ENCODE results near the gene CHRNE. TPM values are rescaled to one million over a fixed set of nuclear protein-coding genes. Genes with fewer than 3 reads are reported as not detected.

The CHRNE gene
- polyA plus RNA-seq, 1 donor (not counting 4 experiments of a cell fraction or from before 2014, with no cell fraction given): 0.04 TPM

DNA sequence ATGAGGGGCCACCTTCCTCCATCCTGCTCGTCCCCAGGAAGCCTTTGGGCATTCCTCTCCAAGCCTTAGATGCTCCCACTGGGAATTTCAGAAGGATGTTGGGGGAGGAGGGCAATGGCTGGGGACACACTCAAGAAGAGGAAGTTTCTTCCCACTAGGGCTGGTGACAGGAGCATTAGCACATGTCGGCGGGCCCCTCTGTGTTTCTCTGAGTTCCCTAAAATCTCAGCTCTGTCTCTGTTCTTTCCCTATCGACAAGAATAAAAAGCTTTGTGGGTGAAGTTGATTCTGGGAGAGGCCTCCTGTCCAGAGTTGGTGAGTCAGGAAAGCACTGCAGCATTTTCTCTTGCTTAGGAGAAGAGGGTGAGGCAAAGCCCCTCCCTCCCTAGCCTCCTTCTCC lies 23.3 kb downstream of the CHRNE start:
- H3K27me3 ChIP-seq (ENCODE audit: control insufficient read depth, extremely low read depth, insufficient read depth, low read length): no peaks in the 10 kb centered on the region
- H3K9me1 ChIP-seq (ENCODE audit: control insufficient read depth, extremely low read depth, insufficient read depth, low read length): no peaks in the 10 kb centered on the region
- H3K79me2 ChIP-seq (ENCODE audit: control insufficient read depth, insufficient read depth, low read length): peaks cover 50% of the 10 kb centered on the region
- TF ChIP-seq, protein P1, sequence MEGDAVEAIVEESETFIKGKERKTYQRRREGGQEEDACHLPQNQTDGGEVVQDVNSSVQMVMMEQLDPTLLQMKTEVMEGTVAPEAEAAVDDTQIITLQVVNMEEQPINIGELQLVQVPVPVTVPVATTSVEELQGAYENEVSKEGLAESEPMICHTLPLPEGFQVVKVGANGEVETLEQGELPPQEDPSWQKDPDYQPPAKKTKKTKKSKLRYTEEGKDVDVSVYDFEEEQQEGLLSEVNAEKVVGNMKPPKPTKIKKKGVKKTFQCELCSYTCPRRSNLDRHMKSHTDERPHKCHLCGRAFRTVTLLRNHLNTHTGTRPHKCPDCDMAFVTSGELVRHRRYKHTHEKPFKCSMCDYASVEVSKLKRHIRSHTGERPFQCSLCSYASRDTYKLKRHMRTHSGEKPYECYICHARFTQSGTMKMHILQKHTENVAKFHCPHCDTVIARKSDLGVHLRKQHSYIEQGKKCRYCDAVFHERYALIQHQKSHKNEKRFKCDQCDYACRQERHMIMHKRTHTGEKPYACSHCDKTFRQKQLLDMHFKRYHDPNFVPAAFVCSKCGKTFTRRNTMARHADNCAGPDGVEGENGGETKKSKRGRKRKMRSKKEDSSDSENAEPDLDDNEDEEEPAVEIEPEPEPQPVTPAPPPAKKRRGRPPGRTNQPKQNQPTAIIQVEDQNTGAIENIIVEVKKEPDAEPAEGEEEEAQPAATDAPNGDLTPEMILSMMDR (optimal IDR thresholded peaks at IDR 0.05 in 1 of 3, IDR thresholded peaks at IDR 0.05 in 1 of 3, conservative IDR thresholded peaks at IDR 0.05 in 1 of 3; ENCODE audit: extremely low read depth in 1 of 3, insufficient read depth in 2 of 3, low read length in 3 of 3): no peak
- no peak for TF ChIP-seq EZH2 (IDR thresholded peaks at IDR 0.05; ENCODE audit: low read length)
- no peak overlapping the region for H3K27ac ChIP-seq (ENCODE audit: control insufficient read depth, insufficient read depth, low read length)
- FAIRE-seq (no peak), DNase-seq (ENCODE audit: low read depth, low spot score) (no peak)
- peaks cover 13% of the 10 kb centered on the region for H3K4me1 ChIP-seq (ENCODE audit: control insufficient read depth, extremely low read depth, insufficient read depth, low read length)
- no peak overlapping the region for H2AFZ ChIP-seq (ENCODE audit: control insufficient read depth, low read length)
- H3K36me3 ChIP-seq (ENCODE audit: control insufficient read depth in 2 of 2, extremely low read depth in 1 of 2, insufficient read depth in 2 of 2, low read length in 2 of 2): peaks cover 44 to 51% of the 10 kb centered on the region in 2 experiments
- H3K4me2 ChIP-seq (ENCODE audit: control insufficient read depth, extremely low read depth, insufficient read depth, low read depth, low read length): no peak overlapping the region
- dilution Hi-C loops (cut with MboI; ENCODE audit: extremely low pct_ligation_motif_present, low sequenced_read_pairs): no loop called here
- no peaks in the 10 kb centered on the region for H4K20me1 ChIP-seq (ENCODE audit: control insufficient read depth, extremely low read depth, insufficient read depth, low read length)
- no peak overlapping the region for H3K9ac ChIP-seq (ENCODE audit: control insufficient read depth, extremely low read depth, insufficient read depth, low read length)
- no peak overlapping the region for H3K4me3 ChIP-seq (ENCODE audit: control insufficient read depth in 2 of 3, extremely low read depth in 1 of 3, insufficient read depth in 2 of 3, low read depth in 1 of 3, low read length in 3 of 3)
- H3K9me3 ChIP-seq (ENCODE audit: control insufficient read depth, low read depth, low read length): no peaks in the 10 kb centered on the region

DNA sequence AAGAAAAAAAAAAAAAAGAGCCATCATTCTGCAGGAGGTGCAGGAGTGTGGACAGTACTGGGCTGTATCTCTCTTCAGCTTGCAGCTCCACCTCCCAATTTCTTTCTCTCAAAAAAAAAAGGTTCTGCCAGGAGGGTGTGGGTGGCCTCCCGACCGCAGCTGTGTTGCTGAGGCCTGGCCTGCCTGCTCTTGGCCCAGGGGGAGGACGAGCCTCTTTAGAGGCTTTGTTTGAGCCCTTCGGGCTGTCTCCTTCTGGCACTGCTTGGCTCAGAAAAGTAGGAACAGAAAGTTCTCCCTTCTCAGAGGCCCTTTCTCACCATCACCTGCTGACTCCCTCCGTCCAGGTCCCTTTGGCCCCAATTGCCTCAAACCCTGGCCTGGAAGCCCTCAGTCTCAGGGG lies 25.8 kb downstream of the CHRNE start:
- Histone ChIP-seq H3K9me1 (ENCODE audit: control insufficient read depth, extremely low read depth, insufficient read depth, low read length) (no peaks in the 10 kb centered on the region), H3K27ac (ENCODE audit: control insufficient read depth, insufficient read depth, low read length) (no peak overlapping the region), H3K9ac (ENCODE audit: control insufficient read depth, extremely low read depth, insufficient read depth, low read length) (no peak overlapping the region), H3K4me1 (ENCODE audit: control insufficient read depth, extremely low read depth, insufficient read depth, low read length) (peaks cover 13% of the 10 kb centered on the region), H3K4me3 (ENCODE audit: control insufficient read depth in 2 of 3, extremely low read depth in 1 of 3, insufficient read depth in 2 of 3, low read depth in 1 of 3, low read length in 3 of 3) (no peak overlapping the region), H3K9me3 (ENCODE audit: control insufficient read depth, low read depth, low read length) (no peaks in the 10 kb centered on the region), H3K36me3 (ENCODE audit: control insufficient read depth in 2 of 2, extremely low read depth in 1 of 2, insufficient read depth in 2 of 2, low read length in 2 of 2) (peaks cover 39 to 45% of the 10 kb centered on the region in 2 experiments), H3K27me3 (ENCODE audit: control insufficient read depth, extremely low read depth, insufficient read depth, low read length) (no peaks in the 10 kb centered on the region), H3K79me2 (ENCODE audit: control insufficient read depth, insufficient read depth, low read length) (peaks cover 60% of the 10 kb centered on the region), H3K4me2 (ENCODE audit: control insufficient read depth, extremely low read depth, insufficient read depth, low read depth, low read length) (no peak overlapping the region), H4K20me1 (ENCODE audit: control insufficient read depth, extremely low read depth, insufficient read depth, low read length) (peaks cover 4% of the 10 kb centered on the region), H2AFZ (ENCODE audit: control insufficient read depth, low read length) (no peak overlapping the region)
- TF ChIP-seq EZH2 (IDR thresholded peaks at IDR 0.05; ENCODE audit: low read length): no peak
- TF ChIP-seq, protein P1 (optimal IDR thresholded peaks at IDR 0.05 in 1 of 3, IDR thresholded peaks at IDR 0.05 in 1 of 3, conservative IDR thresholded peaks at IDR 0.05 in 1 of 3; ENCODE audit: extremely low read depth in 1 of 3, insufficient read depth in 2 of 3, low read length in 3 of 3): no peak
- DNase-seq (ENCODE audit: low read depth, low spot score): no peak
- dilution Hi-C loops (cut with MboI; ENCODE audit: extremely low pct_ligation_motif_present, low sequenced_read_pairs): no loop called here
- FAIRE-seq: no peak

Data from keratinocyte (primary cell).